SK-N-SH (cell line): ENCODE measurements around the gene PTPRN. TPM values are rescaled to one million over a fixed set of nuclear protein-coding genes. Genes with fewer than 3 reads are reported as not detected.

ENCODE experiments used
- CTCF ChIA-PET: fragments of 300-600, 350-600 bp; formaldehyde crosslinking; extraction: SDS; loops from one replicate; lab custom pipeline; 2021; lab: Yijun Ruan, JAX
- POLR2A ChIA-PET: fragments of 350-600 bp; sonication (Branson Sonifier 250); formaldehyde crosslinking; extraction: SDS; loops from one replicate; lab custom pipeline; 2020; ENCODE audit warnings: antibody characterized with exemption, inconsistent platforms; lab: Yijun Ruan, JAX
- DNase-seq: peaks from one replicate; pipeline ENCODE4 v3.0.0; 2012
- H2AFZ ChIP-seq: fragments of 200-600 bp; sonication (generic); 2 replicates; pipeline ENCODE4 v1.8.1; 2016; ENCODE audit warnings: antibody characterized with exemption, mild to moderate bottlenecking, low read depth
- H3F3A ChIP-seq: fragments of 200-600 bp; sonication (generic); replicated peaks from 2 replicates; pipeline ENCODE3; 2016; ENCODE audit warnings: antibody characterized with exemption, mild to moderate bottlenecking; ENCODE audit not compliant: insufficient read depth
- H3K27ac ChIP-seq, 2 experiments: fragments of 200-500 bp in 1 of 2; fragments of 200-600 bp in 1 of 2; sonication (Bioruptor generic) in 1 of 2; sonication (generic), shearing (Covaris generic) in 1 of 2; 2 replicates each; pipeline versions ENCODE4 v1.5.1 to v1.6.1; 2014 to 2016; ENCODE audit warnings: low read depth in 2 of 2, inconsistent platforms in 1 of 2, low read length in 1 of 2, mild to moderate bottlenecking in 1 of 2, mixed read lengths in 1 of 2
- H3K27me3 ChIP-seq: fragments of 200-600 bp; sonication (generic), shearing (Covaris generic); 2 replicates; pipeline ENCODE4 v1.6.1; 2016; ENCODE audit warnings: mixed run types; ENCODE audit not compliant: insufficient read depth
- H3K36me3 ChIP-seq, 2 experiments: fragments of 200-500 bp in 1 of 2; fragments of 200-600 bp in 1 of 2; sonication (Bioruptor generic) in 1 of 2; sonication (generic) in 1 of 2; replicated peaks in 1 of 2; 2 replicates each; pipeline versions ENCODE3 to v1.5.1; 2014 to 2016; ENCODE audit warnings: low read length in 1 of 2, mild to moderate bottlenecking in 1 of 2; ENCODE audit not compliant: insufficient read depth in 2 of 2, control insufficient read depth in 1 of 2
- H3K4me1 ChIP-seq, 2 experiments: fragments of 200-500 bp in 1 of 2; fragments of 200-600 bp in 1 of 2; sonication (Bioruptor generic) in 1 of 2; sonication (generic), shearing (Covaris generic) in 1 of 2; 2 replicates each; pipeline versions ENCODE4 v1.5.1 to v1.6.1; 2014 to 2016; ENCODE audit warnings: low read depth in 1 of 2, low read length in 1 of 2, mixed run types in 1 of 2; ENCODE audit not compliant: insufficient read depth in 2 of 2, control insufficient read depth in 1 of 2
- H3K4me2 ChIP-seq: fragments of 200-600 bp; sonication (generic), shearing (Covaris generic); 2 replicates; pipeline ENCODE4 v1.6.1; 2017; ENCODE audit warnings: mixed run types
- H3K4me3 ChIP-seq, 2 experiments: fragments of 200-500 bp in 1 of 2; fragments of 200-600 bp in 1 of 2; sonication (Bioruptor generic) in 1 of 2; sonication (generic), shearing (Covaris generic) in 1 of 2; 2 replicates each; pipeline versions ENCODE4 v1.5.1 to v1.8.1; 2014 to 2016; ENCODE audit warnings: low read depth in 2 of 2, inconsistent platforms in 1 of 2, low read length in 1 of 2, mild to moderate bottlenecking in 1 of 2, mixed read lengths in 1 of 2, moderate library complexity in 1 of 2
- H3K79me2 ChIP-seq: fragments of 200-600 bp; sonication (generic); 2 replicates; pipeline ENCODE4 v1.8.1; 2017; ENCODE audit warnings: mild to moderate bottlenecking; ENCODE audit not compliant: insufficient read depth
- H3K9ac ChIP-seq: fragments of 200-600 bp; sonication (generic); 2 replicates; pipeline ENCODE4 v1.6.1; 2017; ENCODE audit warnings: mixed run types
- H3K9me2 ChIP-seq: fragments of 200-600 bp; sonication (generic); 2 replicates; pipeline ENCODE4 v1.6.1; 2017; ENCODE audit warnings: mixed run types
- H3K9me3 ChIP-seq: fragments of 200-600 bp; sonication (generic); 2 replicates; pipeline ENCODE4 v1.6.1; 2017; ENCODE audit warnings: mixed run types, mild to moderate bottlenecking, moderate library complexity
- H4K20me1 ChIP-seq: fragments of 200-600 bp; sonication (generic); 2 replicates; pipeline ENCODE4 v1.6.1; 2017; ENCODE audit warnings: mild to moderate bottlenecking, mixed run types; ENCODE audit not compliant: insufficient read depth
- ELF1 ChIP-seq: IDR thresholded peaks from 2 replicates; pipeline ENCODE4 v1.4.0; 2012
- GABPA ChIP-seq: IDR thresholded peaks from 2 replicates; pipeline ENCODE4 v1.4.0; 2012; ENCODE audit warnings: low read depth, mild to moderate bottlenecking
- GATA2 ChIP-seq: sonication (generic); formaldehyde crosslinking; IDR thresholded peaks from 2 replicates; pipeline ENCODE4 v1.5.0; 2020; ENCODE audit warnings: mild to moderate bottlenecking, missing genetic modification reagents
- JUND ChIP-seq: IDR thresholded peaks from 2 replicates; pipeline ENCODE4 v1.4.0; 2012
- MEF2A ChIP-seq: IDR thresholded peaks from 2 replicates; pipeline ENCODE4 v1.4.0; 2012; ENCODE audit warnings: low read depth, borderline replicate concordance
- MXI1 ChIP-seq: IDR thresholded peaks from 2 replicates; pipeline ENCODE4 v1.6.1; 2012; ENCODE audit warnings: mild to moderate bottlenecking, low read depth, low read length, improper control_type of control experiment
- POLR2AphosphoS5 ChIP-seq: IDR thresholded peaks from 2 replicates; pipeline ENCODE4 v1.6.1; 2012; ENCODE audit warnings: low read depth, low read length
- RCOR1 ChIP-seq: fragments of 150-350 bp; IDR thresholded peaks from 2 replicates; pipeline ENCODE4 v1.6.1; 2017; ENCODE audit warnings: antibody characterized with exemption, low read length
- RFX5 ChIP-seq: IDR thresholded peaks from 2 replicates; pipeline ENCODE4 v1.6.1; 2012; ENCODE audit warnings: mild to moderate bottlenecking, improper control_type of control experiment, low read length
- RXRA ChIP-seq: IDR thresholded peaks from 2 replicates; pipeline ENCODE4 v1.4.0; 2012; ENCODE audit warnings: low read depth, mild to moderate bottlenecking, borderline replicate concordance
- SMC3 ChIP-seq: IDR thresholded peaks from 2 replicates; pipeline ENCODE4 v1.6.1; 2012; ENCODE audit warnings: low read depth, low read length, improper control_type of control experiment
- TEAD4 ChIP-seq: IDR thresholded peaks from 2 replicates; pipeline ENCODE4 v1.4.0; 2012; ENCODE audit warnings: mild to moderate bottlenecking, borderline replicate concordance; ENCODE audit not compliant: insufficient read depth
- YY1 ChIP-seq: IDR thresholded peaks from 2 replicates; pipeline ENCODE4 v1.4.0; 2012; ENCODE audit warnings: low read depth, mild to moderate bottlenecking
- WGBS: methylation state at CpG from one replicate; pipeline ENCODE4 v1.1.6; 2017; ENCODE audit warnings: low lambda C conversion rate; 5-methylcytosine and 5-hydroxymethylcytosine counted together
- polyA plus RNA-seq, 3 experiments: library from polyadenylated mRNA; depleted of rRNA; stranded (reverse); fragments of >200 nt; gene quantifications; 2 replicates each; pipeline ENCODE4 v1.2.3, GENCODE V29; 2012
- TF ChIP-seq, protein P1 (sequence below): IDR thresholded peaks from 2 replicates; pipeline ENCODE4 v1.4.0; 2012; ENCODE audit warnings: low read depth, borderline replicate concordance
- TF ChIP-seq, protein P2 (sequence below): fragments of 200-600 bp; sonication (generic); IDR thresholded peaks from 2 replicates; pipeline ENCODE4 v1.6.1; 2017; ENCODE audit warnings: antibody characterized with exemption, mild to moderate bottlenecking, moderate library complexity
- TF ChIP-seq, protein P3 (sequence below): IDR thresholded peaks from 2 replicates; pipeline ENCODE4 v1.4.0; 2012; ENCODE audit warnings: low read depth, borderline replicate concordance
- TF ChIP-seq, protein P4 (sequence below): IDR thresholded peaks from 2 replicates; pipeline ENCODE4 v1.6.1; 2012; ENCODE audit warnings: mild to moderate bottlenecking, low read depth, low read length, moderate library complexity

Gene PTPRN
- polyA plus RNA-seq, 1 of the 3 experiments (the other 2 are of a cell fraction) = 9.5 TPM

DNA sequence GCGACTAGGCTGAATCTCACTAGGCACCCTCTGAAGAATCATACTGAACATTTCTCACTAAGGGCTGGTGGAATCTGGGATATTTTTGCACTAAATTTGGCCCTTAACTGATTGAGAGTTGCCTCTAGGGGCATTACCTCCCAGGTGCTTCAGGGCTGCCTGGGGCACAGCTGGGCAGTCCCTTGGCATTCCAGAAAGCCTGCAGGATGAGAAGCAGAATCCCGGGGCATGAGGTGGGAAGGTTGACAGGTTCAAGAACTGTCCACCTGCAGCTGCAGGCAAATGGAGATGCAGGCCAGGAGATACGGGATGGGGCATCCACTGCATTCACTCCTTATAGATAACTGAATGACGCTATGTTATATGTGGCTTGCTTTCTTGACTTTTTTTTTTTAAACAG is 15.9 kb upstream of the PTPRN start:
- Histone ChIP-seq H3K79me2 (no peaks in the 10 kb centered on the region), H3K9me3 (no peaks in the 10 kb centered on the region), H3K9me2 (no peaks in the 10 kb centered on the region), H3F3A (no peaks in the 10 kb centered on the region), H3K27me3 (peaks cover 44% of the 10 kb centered on the region), H2AFZ (no peak overlapping the region), H3K4me3 (no peak overlapping the region), H3K27ac (no peak overlapping the region), H3K36me3 (no peaks in the 10 kb centered on the region), H3K4me2 (no peak overlapping the region), H3K9ac (no peak overlapping the region), H3K4me1 (no peaks in the 10 kb centered on the region), H4K20me1 (no peaks in the 10 kb centered on the region)
- CTCF ChIA-PET = interaction anchor here (1.4 kb wide), 1 partner anchor 30 kb away, joined by 5 read pairs; no protein-coding TSS in a partner anchor
- TF ChIP-seq, protein P1, sequence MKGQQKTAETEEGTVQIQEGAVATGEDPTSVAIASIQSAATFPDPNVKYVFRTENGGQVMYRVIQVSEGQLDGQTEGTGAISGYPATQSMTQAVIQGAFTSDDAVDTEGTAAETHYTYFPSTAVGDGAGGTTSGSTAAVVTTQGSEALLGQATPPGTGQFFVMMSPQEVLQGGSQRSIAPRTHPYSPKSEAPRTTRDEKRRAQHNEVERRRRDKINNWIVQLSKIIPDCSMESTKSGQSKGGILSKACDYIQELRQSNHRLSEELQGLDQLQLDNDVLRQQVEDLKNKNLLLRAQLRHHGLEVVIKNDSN = no peak
- TF ChIP-seq GATA2 (CRISPR knock-in tag) (no peak), RCOR1 (no peak), MXI1 (no peak), RFX5 (no peak), MEF2A (no peak), RXRA (no peak), JUND (no peak), ELF1 (no peak)
- TF ChIP-seq, protein P2, sequence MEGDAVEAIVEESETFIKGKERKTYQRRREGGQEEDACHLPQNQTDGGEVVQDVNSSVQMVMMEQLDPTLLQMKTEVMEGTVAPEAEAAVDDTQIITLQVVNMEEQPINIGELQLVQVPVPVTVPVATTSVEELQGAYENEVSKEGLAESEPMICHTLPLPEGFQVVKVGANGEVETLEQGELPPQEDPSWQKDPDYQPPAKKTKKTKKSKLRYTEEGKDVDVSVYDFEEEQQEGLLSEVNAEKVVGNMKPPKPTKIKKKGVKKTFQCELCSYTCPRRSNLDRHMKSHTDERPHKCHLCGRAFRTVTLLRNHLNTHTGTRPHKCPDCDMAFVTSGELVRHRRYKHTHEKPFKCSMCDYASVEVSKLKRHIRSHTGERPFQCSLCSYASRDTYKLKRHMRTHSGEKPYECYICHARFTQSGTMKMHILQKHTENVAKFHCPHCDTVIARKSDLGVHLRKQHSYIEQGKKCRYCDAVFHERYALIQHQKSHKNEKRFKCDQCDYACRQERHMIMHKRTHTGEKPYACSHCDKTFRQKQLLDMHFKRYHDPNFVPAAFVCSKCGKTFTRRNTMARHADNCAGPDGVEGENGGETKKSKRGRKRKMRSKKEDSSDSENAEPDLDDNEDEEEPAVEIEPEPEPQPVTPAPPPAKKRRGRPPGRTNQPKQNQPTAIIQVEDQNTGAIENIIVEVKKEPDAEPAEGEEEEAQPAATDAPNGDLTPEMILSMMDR = no peak
- TF ChIP-seq, protein P3, sequence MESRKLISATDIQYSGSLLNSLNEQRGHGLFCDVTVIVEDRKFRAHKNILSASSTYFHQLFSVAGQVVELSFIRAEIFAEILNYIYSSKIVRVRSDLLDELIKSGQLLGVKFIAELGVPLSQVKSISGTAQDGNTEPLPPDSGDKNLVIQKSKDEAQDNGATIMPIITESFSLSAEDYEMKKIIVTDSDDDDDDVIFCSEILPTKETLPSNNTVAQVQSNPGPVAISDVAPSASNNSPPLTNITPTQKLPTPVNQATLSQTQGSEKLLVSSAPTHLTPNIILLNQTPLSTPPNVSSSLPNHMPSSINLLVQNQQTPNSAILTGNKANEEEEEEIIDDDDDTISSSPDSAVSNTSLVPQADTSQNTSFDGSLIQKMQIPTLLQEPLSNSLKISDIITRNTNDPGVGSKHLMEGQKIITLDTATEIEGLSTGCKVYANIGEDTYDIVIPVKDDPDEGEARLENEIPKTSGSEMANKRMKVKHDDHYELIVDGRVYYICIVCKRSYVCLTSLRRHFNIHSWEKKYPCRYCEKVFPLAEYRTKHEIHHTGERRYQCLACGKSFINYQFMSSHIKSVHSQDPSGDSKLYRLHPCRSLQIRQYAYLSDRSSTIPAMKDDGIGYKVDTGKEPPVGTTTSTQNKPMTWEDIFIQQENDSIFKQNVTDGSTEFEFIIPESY = no peak
- DNase-seq = no peak
- POLR2A ChIA-PET = interaction anchor here (0.6 kb wide), 1 partner anchor 57 kb away, joined by 4 read pairs; no protein-coding TSS in a partner anchor
- 55% methylated on average over 4 of the region's 4 CpGs for WGBS

DNA sequence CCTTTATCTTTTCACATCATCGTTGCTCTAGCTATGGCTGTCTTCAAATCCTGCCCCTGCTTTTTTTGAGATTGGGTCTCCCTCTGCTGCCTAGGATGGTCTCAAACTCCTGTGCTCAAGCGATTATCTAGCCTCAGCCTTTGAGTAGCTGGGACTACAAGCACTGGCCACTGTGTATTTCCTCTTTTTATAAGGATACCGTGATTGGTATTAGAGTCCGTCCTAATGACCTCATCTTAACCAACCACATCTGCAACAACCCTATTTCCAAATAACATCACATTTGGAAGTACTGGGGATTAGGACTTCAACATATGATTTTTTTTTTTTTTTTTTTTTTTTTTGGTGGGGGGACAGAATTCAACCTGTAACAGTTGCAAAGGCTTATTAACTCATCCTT is 14.2 kb upstream of the PTPRN start:
- CTCF ChIA-PET = interaction anchor here (0.8 kb wide), 1 partner anchor 29 kb away, joined by 3 read pairs; no protein-coding TSS in a partner anchor

More for the DNA sequence above, 14.2 kb upstream of the PTPRN start:
- Histone ChIP-seq H4K20me1 (no peaks in the 10 kb centered on the region), H3K27me3 (peaks cover 33% of the 10 kb centered on the region), H3K9ac (no peak overlapping the region), H3K36me3 (no peaks in the 10 kb centered on the region), H2AFZ (no peak overlapping the region), H3K79me2 (no peaks in the 10 kb centered on the region), H3K4me1 (no peaks in the 10 kb centered on the region), H3K4me3 (no peak overlapping the region), H3K27ac (no peak overlapping the region), H3F3A (no peaks in the 10 kb centered on the region), H3K9me3 (no peaks in the 10 kb centered on the region), H3K9me2 (no peaks in the 10 kb centered on the region), H3K4me2 (no peak overlapping the region)
- no peak for DNase-seq
- POLR2A ChIA-PET = no interaction called here
- TF ChIP-seq GABPA (no peak), TEAD4 (no peak), POLR2AphosphoS5 (no peak), ELF1 (no peak), SMC3 (no peak), YY1 (no peak)
- TF ChIP-seq, protein P4, sequence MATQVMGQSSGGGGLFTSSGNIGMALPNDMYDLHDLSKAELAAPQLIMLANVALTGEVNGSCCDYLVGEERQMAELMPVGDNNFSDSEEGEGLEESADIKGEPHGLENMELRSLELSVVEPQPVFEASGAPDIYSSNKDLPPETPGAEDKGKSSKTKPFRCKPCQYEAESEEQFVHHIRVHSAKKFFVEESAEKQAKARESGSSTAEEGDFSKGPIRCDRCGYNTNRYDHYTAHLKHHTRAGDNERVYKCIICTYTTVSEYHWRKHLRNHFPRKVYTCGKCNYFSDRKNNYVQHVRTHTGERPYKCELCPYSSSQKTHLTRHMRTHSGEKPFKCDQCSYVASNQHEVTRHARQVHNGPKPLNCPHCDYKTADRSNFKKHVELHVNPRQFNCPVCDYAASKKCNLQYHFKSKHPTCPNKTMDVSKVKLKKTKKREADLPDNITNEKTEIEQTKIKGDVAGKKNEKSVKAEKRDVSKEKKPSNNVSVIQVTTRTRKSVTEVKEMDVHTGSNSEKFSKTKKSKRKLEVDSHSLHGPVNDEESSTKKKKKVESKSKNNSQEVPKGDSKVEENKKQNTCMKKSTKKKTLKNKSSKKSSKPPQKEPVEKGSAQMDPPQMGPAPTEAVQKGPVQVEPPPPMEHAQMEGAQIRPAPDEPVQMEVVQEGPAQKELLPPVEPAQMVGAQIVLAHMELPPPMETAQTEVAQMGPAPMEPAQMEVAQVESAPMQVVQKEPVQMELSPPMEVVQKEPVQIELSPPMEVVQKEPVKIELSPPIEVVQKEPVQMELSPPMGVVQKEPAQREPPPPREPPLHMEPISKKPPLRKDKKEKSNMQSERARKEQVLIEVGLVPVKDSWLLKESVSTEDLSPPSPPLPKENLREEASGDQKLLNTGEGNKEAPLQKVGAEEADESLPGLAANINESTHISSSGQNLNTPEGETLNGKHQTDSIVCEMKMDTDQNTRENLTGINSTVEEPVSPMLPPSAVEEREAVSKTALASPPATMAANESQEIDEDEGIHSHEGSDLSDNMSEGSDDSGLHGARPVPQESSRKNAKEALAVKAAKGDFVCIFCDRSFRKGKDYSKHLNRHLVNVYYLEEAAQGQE = no peak
- 36% methylated on average over 4 of the region's 4 CpGs for WGBS
